HepG2 (cell line): Measurements from ENCODE around the gene APBB2. TPM values are rescaled to one million over a fixed set of nuclear protein-coding genes. Genes with fewer than 3 reads are reported as not detected.

Experiments used
- ATAC-seq: fragments of 200-7000 bp; cut with Tn5 transposase; 3 replicates; pipeline ENCODE4 v1.9.1; 2020; ENCODE audit warnings: mild to moderate bottlenecking, moderate library complexity
- BruUV-seq: library from RNA; stranded (reverse); fragments of 400-500 nt; replicated peaks from 2 replicates; lab custom pipeline; 2021; lab: Mats Ljungman, UMichigan
- CTCF ChIA-PET: fragments of 300-600 bp; formaldehyde crosslinking; extraction: SDS; loops from one replicate; lab custom pipeline; 2021; ENCODE audit warnings: low total read pairs, inconsistent platforms, low intra/inter-chr PET ratio; lab: Yijun Ruan, JAX
- POLR2A ChIA-PET: fragments of 350-600 bp; sonication (Branson Sonifier 250); formaldehyde crosslinking; loops from one replicate; lab custom pipeline; 2020; ENCODE audit warnings: antibody characterized with exemption, inconsistent platforms; lab: Yijun Ruan, JAX
- DNase-seq: peaks from one replicate; pipeline ENCODE4 v3.0.0-alpha.2; 2015; ENCODE audit warnings: low spot score
- FAIRE-seq: peaks from 3 replicates; lab custom pipeline; 2011; peaks lifted over from hg19 to GRCh38; lab: Jason Lieb, UNC
- H2AFZ ChIP-seq: one replicate; pipeline ENCODE4 v1.6.1; 2011; ENCODE audit warnings: low read length, inconsistent platforms
- H3K27ac ChIP-seq: fragments of 300-600 bp; 3 replicates; pipeline ENCODE4 v1.8.0; 2011; ENCODE audit warnings: mixed run types, mild to moderate bottlenecking, mixed read lengths, low read length, inconsistent platforms; ENCODE audit not compliant: insufficient read depth; ENCODE audit errors: extremely low read length
- H3K27me3 ChIP-seq, 2 experiments: fragments of 200-600 bp in 1 of 2; 2 replicates in 1 of 2; 3 replicates in 1 of 2; pipeline versions ENCODE4 v1.6.0 to v1.8.0; 2011; ENCODE audit warnings: low read length in 2 of 2, mild to moderate bottlenecking in 2 of 2, moderate library complexity in 2 of 2, inconsistent platforms in 1 of 2; ENCODE audit not compliant: insufficient read depth in 2 of 2, control insufficient read depth in 1 of 2
- H3K36me3 ChIP-seq, 2 experiments: fragments of 200-600 bp in 1 of 2; replicated peaks in 1 of 2; 2 replicates in 1 of 2; 3 replicates in 1 of 2; pipeline versions ENCODE4 v1.5.1 to v1.8.0; 2011; ENCODE audit warnings: low read length in 2 of 2, inconsistent platforms in 1 of 2; ENCODE audit not compliant: insufficient read depth in 2 of 2, control insufficient read depth in 1 of 2
- H3K4me1 ChIP-seq: 2 replicates; pipeline ENCODE4 v1.5.1; 2012; ENCODE audit warnings: low read length, inconsistent platforms; ENCODE audit not compliant: insufficient read depth
- H3K4me2 ChIP-seq: 2 replicates; pipeline ENCODE4 v1.6.0; 2011; ENCODE audit warnings: low read depth, low read length, inconsistent platforms
- H3K4me3 ChIP-seq, 3 experiments: fragments of 200-600 bp in 1 of 3; sonication (generic), shearing (Covaris generic) in 1 of 3; replicated peaks in 1 of 3; 2 replicates each; pipeline ENCODE4 v1.5.1; 2011 to 2016; ENCODE audit warnings: low read length in 3 of 3, inconsistent platforms in 2 of 3, low read depth in 2 of 3, mild to moderate bottlenecking in 2 of 3, control low read depth in 1 of 3, mixed read lengths in 1 of 3; ENCODE audit not compliant: insufficient read depth in 1 of 3
- H3K79me2 ChIP-seq: one replicate; pipeline ENCODE4 v1.6.1; 2011; ENCODE audit warnings: low read length, inconsistent platforms; ENCODE audit not compliant: insufficient read depth
- H3K9ac ChIP-seq: 2 replicates; pipeline ENCODE4 v1.6.0; 2011; ENCODE audit warnings: mild to moderate bottlenecking, low read depth, low read length, inconsistent platforms; ENCODE audit not compliant: insufficient read depth
- H3K9me3 ChIP-seq: 2 replicates; pipeline ENCODE4 v1.5.1; 2012; ENCODE audit warnings: mild to moderate bottlenecking, low read length
- H4K20me1 ChIP-seq: 2 replicates; pipeline ENCODE4 v1.6.0; 2011; ENCODE audit warnings: inconsistent platforms, mild to moderate bottlenecking, low read length, moderate library complexity; ENCODE audit not compliant: insufficient read depth
- DPF2 ChIP-seq: sonication (generic); formaldehyde crosslinking; IDR thresholded peaks from 2 replicates; pipeline ENCODE4 v1.4.0; 2020; ENCODE audit warnings: mild to moderate bottlenecking, low read depth, missing genetic modification reagents, borderline replicate concordance
- PHF20 ChIP-seq: sonication (generic); formaldehyde crosslinking; IDR thresholded peaks from 2 replicates; pipeline ENCODE4 v1.5.0; 2020; ENCODE audit warnings: mild to moderate bottlenecking, missing genetic modification reagents
- TEAD3 ChIP-seq: optimal IDR thresholded peaks from 2 replicates; pipeline ENCODE3; 2016; ENCODE audit warnings: borderline replicate concordance
- WGBS: methylation state at CpG from one replicate; pipeline ENCODE4 v1.1.6; 2017; ENCODE audit warnings: low lambda C conversion rate; 5-methylcytosine and 5-hydroxymethylcytosine counted together
- in situ Hi-C: cut with HindIII; loops from 2 replicates; pipeline ENCODE4 v1.10.0; 2017; ENCODE audit warnings: low pct_unique_long_range_greater_than_20kb; ENCODE audit not compliant: extremely low pct_ligation_motif_present
- intact Hi-C: fragments of 100-400 bp; cut with micrococcal nuclease; formaldehyde crosslinking; loops from one replicate; pipeline ENCODE4 v1.10.0; 2022; ENCODE audit not compliant: unreplicated experiment
- polyA plus RNA-seq, 8 experiments: library from polyadenylated mRNA; depleted of rRNA in 3 of 8; stranded (reverse) in 7 of 8; unstranded in 1 of 8; fragments of >200 nt; fragmentation: Illumina TruSeq in 4 of 8; extraction: Trizol in 4 of 8; gene quantifications; 2 replicates each; pipeline versions ENCODE4 v1.2.1 to v1.2.3, GENCODE V29; 2011 to 2016; ENCODE audit warnings: low read depth in 4 of 8, missing spikeins in 1 of 8, mixed read lengths in 1 of 8; ENCODE audit not compliant: insufficient read depth in 1 of 8
- total RNA-seq, 5 experiments: library from RNA; depleted of rRNA; stranded (reverse); fragments of >200 nt; fragmentation: Illumina TruSeq; extraction: Trizol; gene quantifications; 2 replicates each; pipeline ENCODE4 v1.2.3, GENCODE V29; 2016; ENCODE audit warnings: low read depth in 1 of 5
- TF ChIP-seq, protein P1 (sequence below): sonication (generic); formaldehyde crosslinking; IDR thresholded peaks from 2 replicates; pipeline ENCODE4 v1.4.0; 2020; ENCODE audit warnings: missing genetic modification reagents
- TF ChIP-seq, protein P2 (sequence below): sonication (generic); formaldehyde crosslinking; IDR thresholded peaks from 2 replicates; pipeline ENCODE4 v1.4.0; 2020; ENCODE audit warnings: missing genetic modification reagents

The APBB2 gene
- total and polyA plus RNA-seq, 2 of the 13 experiments (the other 11 are each of a cell fraction or from before 2014, with no cell fraction given), result 11.7 to 17.0 TPM

DNA sequence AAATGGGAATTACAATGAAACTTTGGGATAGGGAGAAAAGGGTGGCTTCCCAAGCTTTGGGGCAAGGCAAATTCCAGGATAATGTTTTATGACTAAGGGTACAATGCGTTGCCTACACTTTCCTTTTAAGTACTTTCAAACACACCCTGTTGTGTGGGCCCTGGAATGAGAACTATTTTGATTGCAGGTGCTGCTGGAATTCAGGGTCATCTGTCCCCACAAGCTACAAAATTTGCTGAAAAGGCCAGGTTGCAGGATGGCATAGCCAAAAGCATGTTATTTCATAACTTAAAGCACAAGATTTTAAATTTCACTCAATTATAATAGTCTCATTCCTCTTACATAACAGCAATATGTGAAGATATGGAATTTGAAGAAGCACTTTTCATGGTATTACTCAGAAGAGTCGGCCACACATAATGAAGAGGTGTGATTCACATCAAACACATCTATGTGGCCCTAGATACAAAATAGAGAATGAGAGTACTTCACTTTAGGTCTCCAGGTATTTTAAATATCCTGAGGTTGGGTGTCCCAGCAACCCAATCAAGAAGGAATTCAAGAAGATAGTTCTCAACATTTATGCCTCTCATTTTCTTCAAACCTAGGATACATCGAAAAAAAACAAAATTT lies 89.3 kb downstream of the APBB2 start:
- FAIRE-seq (no peak), ATAC-seq (peak; percentile 62), DNase-seq (peak; percentile 66)
- no peaks in the 10 kb centered on the region for H4K20me1 ChIP-seq
- peaks cover 31% of the 10 kb centered on the region for H3K4me1 ChIP-seq
- 89% methylated on average over 3 of the region's 3 CpGs for WGBS
- H3K79me2 ChIP-seq, result peaks cover 4% of the 10 kb centered on the region
- no peak overlapping the region for H3K4me3 ChIP-seq
- POLR2A ChIA-PET, result interaction anchor here (1.3 kb wide), 1 partner anchor 7 kb away, joined by 3 read pairs; no protein-coding TSS in a partner anchor
- TF ChIP-seq TEAD3 (CRISPR knock-in tag) (peak; percentile 89), PHF20 (no peak), DPF2 (no peak)
- TF ChIP-seq, protein P1, sequence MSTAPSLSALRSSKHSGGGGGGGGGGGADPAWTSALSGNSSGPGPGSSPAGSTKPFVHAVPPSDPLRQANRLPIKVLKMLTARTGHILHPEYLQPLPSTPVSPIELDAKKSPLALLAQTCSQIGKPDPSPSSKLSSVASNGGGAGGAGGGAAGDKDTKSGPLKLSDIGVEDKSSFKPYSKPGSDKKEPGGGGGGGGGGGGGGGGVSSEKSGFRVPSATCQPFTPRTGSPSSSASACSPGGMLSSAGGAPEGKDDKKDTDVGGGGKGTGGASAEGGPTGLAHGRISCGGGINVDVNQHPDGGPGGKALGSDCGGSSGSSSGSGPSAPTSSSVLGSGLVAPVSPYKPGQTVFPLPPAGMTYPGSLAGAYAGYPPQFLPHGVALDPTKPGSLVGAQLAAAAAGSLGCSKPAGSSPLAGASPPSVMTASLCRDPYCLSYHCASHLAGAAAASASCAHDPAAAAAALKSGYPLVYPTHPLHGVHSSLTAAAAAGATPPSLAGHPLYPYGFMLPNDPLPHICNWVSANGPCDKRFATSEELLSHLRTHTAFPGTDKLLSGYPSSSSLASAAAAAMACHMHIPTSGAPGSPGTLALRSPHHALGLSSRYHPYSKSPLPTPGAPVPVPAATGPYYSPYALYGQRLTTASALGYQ (CRISPR knock-in tag), result no peak
- TF ChIP-seq, protein P2, sequence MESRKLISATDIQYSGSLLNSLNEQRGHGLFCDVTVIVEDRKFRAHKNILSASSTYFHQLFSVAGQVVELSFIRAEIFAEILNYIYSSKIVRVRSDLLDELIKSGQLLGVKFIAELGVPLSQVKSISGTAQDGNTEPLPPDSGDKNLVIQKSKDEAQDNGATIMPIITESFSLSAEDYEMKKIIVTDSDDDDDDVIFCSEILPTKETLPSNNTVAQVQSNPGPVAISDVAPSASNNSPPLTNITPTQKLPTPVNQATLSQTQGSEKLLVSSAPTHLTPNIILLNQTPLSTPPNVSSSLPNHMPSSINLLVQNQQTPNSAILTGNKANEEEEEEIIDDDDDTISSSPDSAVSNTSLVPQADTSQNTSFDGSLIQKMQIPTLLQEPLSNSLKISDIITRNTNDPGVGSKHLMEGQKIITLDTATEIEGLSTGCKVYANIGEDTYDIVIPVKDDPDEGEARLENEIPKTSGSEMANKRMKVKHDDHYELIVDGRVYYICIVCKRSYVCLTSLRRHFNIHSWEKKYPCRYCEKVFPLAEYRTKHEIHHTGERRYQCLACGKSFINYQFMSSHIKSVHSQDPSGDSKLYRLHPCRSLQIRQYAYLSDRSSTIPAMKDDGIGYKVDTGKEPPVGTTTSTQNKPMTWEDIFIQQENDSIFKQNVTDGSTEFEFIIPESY, result peak; percentile 70
- no peak overlapping the region for H3K9ac ChIP-seq
- intact Hi-C loops (loop anchor here (10.0 kb wide), 1 partner anchor 150 kb away; no protein-coding TSS in a partner anchor), in situ Hi-C loops (loop anchor here (10.0 kb wide), 1 partner anchor 90 kb away; the partner anchor contains the start of gene APBB2)
- H2AFZ ChIP-seq, result no peak overlapping the region
- CTCF ChIA-PET, result no interaction called here
- BruUV-seq, result no TSS peak
- no peak overlapping the region for H3K27ac ChIP-seq
- no peaks in the 10 kb centered on the region for H3K27me3 ChIP-seq
- H3K9me3 ChIP-seq, result no peaks in the 10 kb centered on the region
- no peak overlapping the region for H3K4me2 ChIP-seq
- H3K36me3 ChIP-seq, result no peaks in the 10 kb centered on the region
